Pancreas (tissue), 10 donors: Measurements from ENCODE around the gene SCUBE3. TPM values are rescaled to one million over a fixed set of nuclear protein-coding genes. Genes with fewer than 3 reads are reported as not detected.

Experiments
- ATAC-seq, 4 donors: fragments of 200-7000 bp; cut with Tn5 transposase; one replicate each; pipeline versions ENCODE4 v1.8.0 to v1.9.1; 2020; ENCODE audit warnings: mild to moderate bottlenecking in 4 of 4, moderate library complexity in 4 of 4
- DNase-seq, 6 donors: peaks; one replicate each; pipeline ENCODE4 v3.0.0-alpha.2; 2020
- FAIRE-seq: peaks from 2 replicates; lab custom pipeline; 2012; peaks lifted over from hg19 to GRCh38; lab: Jason Lieb, UNC
- H3K27ac ChIP-seq, 4 donors: fragments of 200-600 bp; sonication (generic); 1 replicate in 3 of 4; 2 replicates in 1 of 4; pipeline versions ENCODE4 v1.5.0 to v1.8.0; 2020
- H3K27me3 ChIP-seq, 4 donors: fragments of 200-600 bp; one replicate each; pipeline ENCODE4 v1.8.0; 2021
- H3K36me3 ChIP-seq, 3 donors: fragments of 200-600 bp; sonication (generic) in 1 of 3; one replicate each; pipeline versions ENCODE4 v1.5.0 to v1.8.0; 2020 to 2021
- H3K4me1 ChIP-seq, 3 donors: fragments of 200-600 bp; one replicate each; pipeline ENCODE4 v1.8.0; 2021
- H3K4me3 ChIP-seq, 4 donors: fragments of 200-600 bp; sonication (generic) in 2 of 4; one replicate each; pipeline versions ENCODE4 v1.5.0 to v1.8.0; 2020 to 2021
- H3K9me3 ChIP-seq, 4 donors: fragments of 200-600 bp; one replicate each; pipeline ENCODE4 v1.8.0; 2021
- WGBS, 2 donors: extraction: QIAGEN DNeasy Blood & Tissue Kit; methylation state at CpG; one replicate each; pipeline ENCODE4 v1.1.7; 2013; 5-methylcytosine and 5-hydroxymethylcytosine counted together
- intact Hi-C, 3 donors: fragments of 100-400 bp; cut with DNase I; formaldehyde crosslinking; loops; one replicate each; pipeline versions ENCODE4 v1.11.1 to v1.14.2; 2022
- polyA plus RNA-seq, 2 donors: library from polyadenylated mRNA; stranded (reverse); fragments of 200-250 nt; gene quantifications; one replicate each; pipeline ENCODE4 v1.2.3, GENCODE V29; 2013
- total RNA-seq, 6 donors: library from RNA; stranded (reverse); fragmentation: NEBNext Ultra II Directional in 4 of 6; extraction: Animal tissue kit (Norgen Biotek cat#: 25700) in 4 of 6; gene quantifications; one replicate each; pipeline versions ENCODE4 v1.2.1 to v1.2.4, GENCODE V29; 2021 to 2023
- TF ChIP-seq, protein P1 (sequence below), 4 donors: fragments of 200-600 bp; sonication (generic) in 3 of 4; IDR thresholded peaks; one replicate each; pipeline versions ENCODE4 v1.5.0 to v1.8.0; 2021; ENCODE audit warnings: antibody characterized with exemption in 4 of 4
- donor health status: healthy with polysubstance abuse.
- donor health status: DM: no; HTN: no; CAD: no; lungs with moderate emphysema.
- donor health status: DM: no; HTN: no; CAD: no.
- donor health status: control.
- donor health status: control.
- donor health status: Bipolar disorder and iron deficiency.
- donor health status: DM: yes; HTN: yes; CAD: no.
- donor health status: DM: no; HTN: no; CAD: no.
- donor health status: DM: no; HTN: no; CAD: no.
- donor health status: DM: yes; HTN: yes; CAD: no.

SCUBE3 gene
- total and polyA plus RNA-seq, 8 donors = 0.02 to 0.15 (median 0.03) TPM; not detected in 1

DNA sequence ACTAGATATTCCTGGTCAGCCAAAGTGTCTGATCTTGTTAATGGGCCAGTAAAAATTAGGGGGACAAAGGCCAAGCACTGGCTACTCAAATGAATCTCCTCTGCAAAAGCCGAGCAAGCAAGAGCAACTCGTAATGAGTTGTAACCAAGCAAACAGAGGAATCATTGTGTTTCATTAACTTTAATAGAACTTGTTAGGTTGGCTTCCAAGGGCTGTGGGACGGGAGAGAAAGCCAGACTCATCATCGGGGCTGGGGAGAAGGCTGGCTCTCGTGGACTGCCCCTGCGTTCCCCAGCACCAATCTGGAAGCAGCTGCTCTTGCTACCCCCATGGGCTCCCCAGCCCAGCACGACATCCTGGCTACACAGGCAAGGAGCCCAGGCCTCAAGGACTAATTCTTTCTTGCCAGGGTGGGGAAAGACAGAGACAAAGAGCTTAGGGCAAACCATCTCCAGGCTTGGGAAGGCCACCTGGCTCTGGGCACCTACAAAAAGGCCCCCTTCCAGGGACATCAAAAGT is 10.5 kb upstream of the SCUBE3 start:
- no peaks in the 10 kb centered on the region for H3K36me3 ChIP-seq
- no peak for ATAC-seq

DNA sequence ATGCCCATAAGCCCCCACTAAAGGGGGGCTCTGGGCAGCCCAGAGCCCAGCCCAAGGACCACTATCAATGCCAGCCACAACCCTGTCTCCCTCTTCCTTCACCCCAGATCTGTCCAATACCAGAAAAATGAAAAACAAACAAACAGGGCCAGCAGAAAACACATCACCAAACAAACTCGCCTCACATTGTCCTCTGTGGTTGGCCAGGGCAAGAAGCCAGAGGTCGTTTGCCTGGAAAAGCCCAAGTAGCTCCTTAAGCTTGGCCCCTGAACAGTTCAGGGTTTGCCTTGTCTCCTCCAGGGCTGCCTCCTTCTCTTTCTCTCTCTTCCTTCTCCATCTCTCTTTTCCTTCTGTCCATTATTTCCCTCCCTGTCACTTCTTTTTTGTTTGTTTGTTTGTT is 10.1 kb upstream of the SCUBE3 start:
- DNase-seq (peak in 1 of 6 donors; percentile 10), ATAC-seq (no peak), FAIRE-seq (no peak)
- Histone ChIP-seq H3K4me3 (no peak overlapping the region), H3K9me3 (no peaks in the 10 kb centered on the region), H3K36me3 (no peaks in the 10 kb centered on the region), H3K27ac (no peak overlapping the region), H3K4me1 (no peaks in the 10 kb centered on the region), H3K27me3 (no peaks in the 10 kb centered on the region)
- TF ChIP-seq, protein P1, sequence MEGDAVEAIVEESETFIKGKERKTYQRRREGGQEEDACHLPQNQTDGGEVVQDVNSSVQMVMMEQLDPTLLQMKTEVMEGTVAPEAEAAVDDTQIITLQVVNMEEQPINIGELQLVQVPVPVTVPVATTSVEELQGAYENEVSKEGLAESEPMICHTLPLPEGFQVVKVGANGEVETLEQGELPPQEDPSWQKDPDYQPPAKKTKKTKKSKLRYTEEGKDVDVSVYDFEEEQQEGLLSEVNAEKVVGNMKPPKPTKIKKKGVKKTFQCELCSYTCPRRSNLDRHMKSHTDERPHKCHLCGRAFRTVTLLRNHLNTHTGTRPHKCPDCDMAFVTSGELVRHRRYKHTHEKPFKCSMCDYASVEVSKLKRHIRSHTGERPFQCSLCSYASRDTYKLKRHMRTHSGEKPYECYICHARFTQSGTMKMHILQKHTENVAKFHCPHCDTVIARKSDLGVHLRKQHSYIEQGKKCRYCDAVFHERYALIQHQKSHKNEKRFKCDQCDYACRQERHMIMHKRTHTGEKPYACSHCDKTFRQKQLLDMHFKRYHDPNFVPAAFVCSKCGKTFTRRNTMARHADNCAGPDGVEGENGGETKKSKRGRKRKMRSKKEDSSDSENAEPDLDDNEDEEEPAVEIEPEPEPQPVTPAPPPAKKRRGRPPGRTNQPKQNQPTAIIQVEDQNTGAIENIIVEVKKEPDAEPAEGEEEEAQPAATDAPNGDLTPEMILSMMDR (IDR thresholded peaks at IDR 0.05) = no peak
- intact Hi-C loops = loop anchor here in 1 of 3 donors (10.0 kb wide), 1 partner anchor 59 kb away; the partner anchor contains the start of gene TCP11
- WGBS, 2 donors = 21 to 25% methylated on average over 2 of the region's 2 CpGs

More for the DNA sequence above, 10.5 kb upstream of the SCUBE3 start:
- no peaks in the 10 kb centered on the region for H3K9me3 ChIP-seq
- intact Hi-C loops = loop anchor here in 1 of 3 donors (10.0 kb wide), 1 partner anchor 58 kb away; the partner anchor contains the start of gene TCP11
- FAIRE-seq (no peak), DNase-seq (peak in 1 of 6 donors; percentile 30)
- no peaks in the 10 kb centered on the region for H3K27me3 ChIP-seq
- H3K4me3 ChIP-seq = no peak overlapping the region
- 62 to 63% methylated on average over 7 of the region's 7 CpGs for WGBS, 2 donors
- H3K27ac ChIP-seq = no peak overlapping the region
- H3K4me1 ChIP-seq = no peaks in the 10 kb centered on the region
- TF ChIP-seq, protein P1 (IDR thresholded peaks at IDR 0.05) = no peak

DNA sequence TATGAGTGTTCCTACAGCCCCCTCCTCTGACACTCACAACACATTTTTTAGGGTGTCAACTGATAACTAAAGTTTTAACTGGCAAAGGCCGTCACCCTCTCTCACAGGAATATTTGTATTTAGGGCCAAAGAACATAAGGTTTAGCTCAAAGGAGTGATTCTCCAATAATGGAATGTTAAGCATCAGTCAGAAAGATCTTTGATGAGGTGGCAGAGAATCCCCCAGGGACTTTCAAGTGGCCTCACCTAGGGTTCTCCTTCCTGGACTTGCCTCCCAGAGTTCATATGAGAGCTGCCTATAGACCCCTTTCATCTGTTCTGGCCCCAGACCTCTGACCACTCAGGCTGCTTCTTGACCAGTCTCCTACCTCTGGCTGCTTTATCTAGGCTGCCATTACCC is 7.4 kb upstream of the SCUBE3 start:
- TF ChIP-seq, protein P1 (IDR thresholded peaks at IDR 0.05) = no peak
- no peak for FAIRE-seq
- Histone ChIP-seq H3K36me3 (no peaks in the 10 kb centered on the region), H3K27me3 (no peaks in the 10 kb centered on the region), H3K9me3 (no peaks in the 10 kb centered on the region), H3K27ac (no peak overlapping the region), H3K4me1 (no peaks in the 10 kb centered on the region), H3K4me3 (no peak overlapping the region)
- 53 to 59% methylated on average over 1 of the region's 1 CpG for WGBS, 2 donors
- DNase-seq = peak in 1 of 6 donors; percentile 4
- intact Hi-C loops = loop anchor here in 1 of 3 donors (10.0 kb wide), 1 partner anchor 62 kb away; the partner anchor contains the start of gene TCP11
- ATAC-seq = no peak

DNA sequence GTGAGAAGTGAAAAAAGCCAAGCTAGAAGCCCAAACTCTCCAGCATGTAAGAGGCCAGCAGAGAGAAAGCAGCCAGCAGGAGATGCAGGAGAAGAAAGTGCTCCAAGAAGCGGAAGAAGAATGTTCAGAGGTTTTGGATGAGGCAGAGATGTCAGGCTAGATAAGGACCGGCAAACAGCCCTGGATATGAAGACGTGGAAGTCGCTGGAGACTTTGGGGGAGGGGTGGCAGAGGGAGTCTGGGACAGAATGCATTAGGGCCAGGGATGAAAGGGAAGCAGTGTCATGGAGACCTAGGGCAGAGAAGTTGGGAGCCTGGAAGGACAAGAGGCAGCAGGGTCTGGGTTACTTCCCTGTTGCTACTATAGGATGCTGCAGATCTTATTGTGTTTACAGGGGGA is 5.3 kb upstream of the SCUBE3 start:
- no peaks in the 10 kb centered on the region for H3K4me1 ChIP-seq
- FAIRE-seq (no peak), ATAC-seq (no peak), DNase-seq (no peak)
- 26 to 35% methylated on average over 4 of the region's 4 CpGs for WGBS, 2 donors
- TF ChIP-seq, protein P1 (IDR thresholded peaks at IDR 0.05) = no peak
- peaks cover 0 to 5% (median 0%) of the 10 kb centered on the region in 4 donors for H3K27me3 ChIP-seq
- intact Hi-C loops = loop anchor here in 1 of 3 donors (10.0 kb wide), 1 partner anchor 64 kb away; the partner anchor contains the start of gene TCP11
- H3K27ac ChIP-seq = no peak overlapping the region
- H3K36me3 ChIP-seq = no peaks in the 10 kb centered on the region
- H3K9me3 ChIP-seq = no peaks in the 10 kb centered on the region
- no peak overlapping the region for H3K4me3 ChIP-seq

DNA sequence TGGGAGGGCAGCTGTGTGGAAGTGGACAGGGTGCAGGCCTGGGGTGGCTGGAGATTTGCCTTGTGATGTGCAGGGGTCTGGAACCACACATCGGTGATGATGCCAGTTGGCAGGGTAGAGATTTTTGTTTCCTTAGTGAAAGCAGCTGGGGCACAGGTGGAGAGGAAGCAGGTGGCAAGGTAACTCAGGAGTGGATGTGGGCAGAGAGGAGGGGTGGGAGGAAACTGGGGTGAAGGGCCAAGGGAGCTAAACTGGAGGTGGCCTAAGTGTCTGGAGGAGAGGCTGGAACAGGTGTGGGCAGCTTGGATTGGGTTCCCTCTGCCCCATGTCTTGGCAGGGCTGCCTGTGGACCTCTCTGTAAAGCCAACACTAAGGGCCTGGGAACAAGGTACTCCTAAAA is 4.7 kb upstream of the SCUBE3 start:
- ATAC-seq (no peak), DNase-seq (no peak), FAIRE-seq (no peak)
- Histone ChIP-seq H3K36me3 (no peaks in the 10 kb centered on the region), H3K9me3 (no peaks in the 10 kb centered on the region), H3K4me3 (no peak overlapping the region), H3K27me3 (peaks cover 0 to 5% (median 0%) of the 10 kb centered on the region in 4 donors), H3K4me1 (no peaks in the 10 kb centered on the region), H3K27ac (no peak overlapping the region)
- 38 to 44% methylated on average over 1 of the region's 1 CpG for WGBS, 2 donors
- intact Hi-C loops = loop anchor here in 1 of 3 donors (10.0 kb wide), 1 partner anchor 64 kb away; the partner anchor contains the start of gene TCP11
- TF ChIP-seq, protein P1 (IDR thresholded peaks at IDR 0.05) = no peak
